ENCODE measurements around the gene HSD17B10. TPM values are rescaled to one million over a fixed set of nuclear protein-coding genes. Genes with fewer than 3 reads are reported as not detected.

Gene HSD17B10
- polyA plus RNA-seq, 1 donor from 2014 or later = 112 TPM

GRCh38 chrX:53438832-53439230 lies 4.7 kb upstream of the HSD17B10 start:
- Histone ChIP-seq H3K9me2 (ENCODE audit: insufficient read depth, low read length) (no peaks in the 10 kb centered on the region), H3K79me2 (replicated peaks; ENCODE audit: insufficient read depth, low read length) (peaks cover 3% of the 10 kb centered on the region), H3K27me3 (ENCODE audit: insufficient read depth, low read depth, low read length) (no peaks in the 10 kb centered on the region), H4K20me1 (ENCODE audit: insufficient read depth) (no peaks in the 10 kb centered on the region), H3K36me3 (ENCODE audit: insufficient read depth, low read length) (no peaks in the 10 kb centered on the region), H3K9ac (ENCODE audit: low read length) (peak overlapping the region; percentile 42), H3K4me2 (ENCODE audit: low read length) (peak overlapping the region; percentile 55), H3K27ac (ENCODE audit: low read length) (peak overlapping the region; percentile 85), H3K9me3 (ENCODE audit: low read length) (no peaks in the 10 kb centered on the region), H3F3A (ENCODE audit: insufficient read depth, low read length, poor library complexity, severe bottlenecking) (no peaks in the 10 kb centered on the region), H3K4me3 (ENCODE audit: low read length) (peak overlapping the region; percentile 49), H2AFZ (ENCODE audit: low read depth, low read length) (no peak overlapping the region)
- TF ChIP-seq MXI1 (conservative IDR thresholded peaks at IDR 0.05; ENCODE audit: poor library complexity, severe bottlenecking) (no peak), EP300 (conservative IDR thresholded peaks at IDR 0.05; ENCODE audit: poor library complexity, severe bottlenecking) (no peak), CTCF (IDR thresholded peaks at IDR 0.05; ENCODE audit: poor library complexity, severe bottlenecking) (no peak), EZH2 (IDR thresholded peaks at IDR 0.05; ENCODE audit: borderline replicate concordance, insufficient read depth, low read length, poor library complexity, severe bottlenecking) (no peak), SMC3 (conservative IDR thresholded peaks at IDR 0.05; ENCODE audit: poor library complexity) (no peak), RAD21 (conservative IDR thresholded peaks at IDR 0.05) (no peak), REST (IDR thresholded peaks at IDR 0.05; ENCODE audit: borderline replicate concordance) (no peak), POLR2AphosphoS5 (IDR thresholded peaks at IDR 0.05) (no peak), TAF1 (IDR thresholded peaks at IDR 0.05; ENCODE audit: low read depth) (no peak)

GRCh38 chrX:53438174-53438831 lies 4.1 kb upstream of the HSD17B10 start:
- TF ChIP-seq EP300 (conservative IDR thresholded peaks at IDR 0.05; ENCODE audit: poor library complexity, severe bottlenecking) = peak; percentile 94
- TF ChIP-seq REST (IDR thresholded peaks at IDR 0.05; ENCODE audit: borderline replicate concordance) = peak; percentile 20
- TF ChIP-seq EZH2 (IDR thresholded peaks at IDR 0.05; ENCODE audit: borderline replicate concordance, insufficient read depth, low read length, poor library complexity, severe bottlenecking) = no peak
- TF ChIP-seq MXI1 (conservative IDR thresholded peaks at IDR 0.05; ENCODE audit: poor library complexity, severe bottlenecking) = peak; percentile 40
- TF ChIP-seq POLR2AphosphoS5 (IDR thresholded peaks at IDR 0.05) = peak; percentile 87
- H3K9me3 ChIP-seq (ENCODE audit: low read length) = no peaks in the 10 kb centered on the region
- no peak overlapping the region for H2AFZ ChIP-seq (ENCODE audit: low read depth, low read length)
- H3K27ac ChIP-seq (ENCODE audit: low read length) = peak overlapping the region; percentile 85
- H3K27me3 ChIP-seq (ENCODE audit: insufficient read depth, low read depth, low read length) = no peaks in the 10 kb centered on the region
- no peaks in the 10 kb centered on the region for H3K36me3 ChIP-seq (ENCODE audit: insufficient read depth, low read length)
- H3K4me2 ChIP-seq (ENCODE audit: low read length) = peak overlapping the region; percentile 55
- no peaks in the 10 kb centered on the region for H3F3A ChIP-seq (ENCODE audit: insufficient read depth, low read length, poor library complexity, severe bottlenecking)
- peak overlapping the region; percentile 42 for H3K9ac ChIP-seq (ENCODE audit: low read length)
- H3K4me3 ChIP-seq (ENCODE audit: low read length) = peak overlapping the region; percentile 49
- peaks cover 5% of the 10 kb centered on the region for H3K79me2 ChIP-seq (replicated peaks; ENCODE audit: insufficient read depth, low read length)
- no peaks in the 10 kb centered on the region for H3K9me2 ChIP-seq (ENCODE audit: insufficient read depth, low read length)
- H4K20me1 ChIP-seq (ENCODE audit: insufficient read depth) = no peaks in the 10 kb centered on the region
